CD14-positive monocyte (primary cell): ENCODE results near the gene IKBIP. TPM values are rescaled to one million over a fixed set of nuclear protein-coding genes. Genes with fewer than 3 reads are reported as not detected.

Source experiments
- DNase-seq, 3 donors: peaks; one replicate each; pipeline ENCODE4 v3.0.0-alpha.2; 2011 to 2022
- H2AFZ ChIP-seq: 2 replicates; pipeline ENCODE4 v1.6.0; 2012; ENCODE audit warnings: mild to moderate bottlenecking, low read depth, low read length, inconsistent platforms; ENCODE audit not compliant: insufficient read depth, poor library complexity, severe bottlenecking
- H3K27ac ChIP-seq, 2 donors: 1 replicate in 1 of 2; 2 replicates in 1 of 2; pipeline ENCODE4 v1.5.1; 2012 to 2013; ENCODE audit warnings: low read length in 2 of 2, control low read depth in 1 of 2, inconsistent platforms in 1 of 2, low read depth in 1 of 2, mild to moderate bottlenecking in 1 of 2
- H3K27me3 ChIP-seq, 2 donors: one replicate each; pipeline versions ENCODE4 v1.6.0 to v1.6.1; 2011 to 2013; ENCODE audit warnings: low read length in 2 of 2; ENCODE audit not compliant: control insufficient read depth in 2 of 2, insufficient read depth in 2 of 2
- H3K36me3 ChIP-seq, 2 donors: replicated peaks in 1 of 2; 1 replicate in 1 of 2; 2 replicates in 1 of 2; pipeline versions ENCODE4 v1.5.1 to v1.6.1; 2012 to 2013; ENCODE audit warnings: low read length in 2 of 2, control low read depth in 1 of 2, inconsistent platforms in 1 of 2, mild to moderate bottlenecking in 1 of 2; ENCODE audit not compliant: insufficient read depth in 2 of 2, control insufficient read depth in 1 of 2
- H3K4me1 ChIP-seq, 2 donors: 1 replicate in 1 of 2; 2 replicates in 1 of 2; pipeline versions ENCODE4 v1.5.1 to v1.6.1; 2012 to 2013; ENCODE audit warnings: low read length in 2 of 2, control low read depth in 1 of 2, inconsistent platforms in 1 of 2, mild to moderate bottlenecking in 1 of 2, moderate library complexity in 1 of 2; ENCODE audit not compliant: insufficient read depth in 2 of 2, control insufficient read depth in 1 of 2
- H3K4me2 ChIP-seq: replicated peaks from 2 replicates; pipeline ENCODE3; 2012; ENCODE audit warnings: low read length, moderate library complexity, mild to moderate bottlenecking; ENCODE audit not compliant: poor library complexity, severe bottlenecking; ENCODE audit errors: extremely low read depth
- H3K4me3 ChIP-seq, 3 experiments: fragments of 200-600 bp in 1 of 3; sonication (generic) in 1 of 3; replicated peaks in 1 of 3; 1 replicate in 2 of 3; 2 replicates in 1 of 3; pipeline ENCODE4 v1.5.1; 2011 to 2013; ENCODE audit warnings: low read length in 3 of 3, mild to moderate bottlenecking in 3 of 3, control low read depth in 2 of 3, low read depth in 2 of 3, inconsistent platforms in 1 of 3, moderate library complexity in 1 of 3
- H3K79me2 ChIP-seq: 2 replicates; pipeline ENCODE4 v1.6.0; 2012; ENCODE audit warnings: mild to moderate bottlenecking, control low read depth, inconsistent platforms, low read length, moderate library complexity; ENCODE audit not compliant: insufficient read depth
- H3K9ac ChIP-seq: 2 replicates; pipeline ENCODE4 v1.6.0; 2017; ENCODE audit warnings: low read length, mild to moderate bottlenecking; ENCODE audit not compliant: insufficient read depth, poor library complexity, severe bottlenecking
- H3K9me3 ChIP-seq, 2 donors: replicated peaks in 1 of 2; 1 replicate in 1 of 2; 2 replicates in 1 of 2; pipeline versions ENCODE4 v1.5.1 to v1.6.1; 2012 to 2013; ENCODE audit warnings: low read length in 2 of 2, control low read depth in 1 of 2; ENCODE audit not compliant: control insufficient read depth in 1 of 2, insufficient read depth in 1 of 2
- H4K20me1 ChIP-seq: 2 replicates; pipeline ENCODE4 v1.6.0; 2012; ENCODE audit warnings: mild to moderate bottlenecking, low read length, control low read depth, moderate library complexity; ENCODE audit not compliant: insufficient read depth
- H3K27ac Mint-ChIP-seq, 7 donors: one replicate each; pipeline ENCODE4 v1.8.0; 2020; ENCODE audit warnings: mild to moderate bottlenecking in 7 of 7, mixed read lengths in 7 of 7, moderate library complexity in 6 of 7, inconsistent platforms in 2 of 7
- H3K27me3 Mint-ChIP-seq, 3 donors: one replicate each; pipeline ENCODE4 v1.8.0; 2021 to 2022; ENCODE audit warnings: low read depth in 3 of 3, mild to moderate bottlenecking in 3 of 3, mixed read lengths in 3 of 3, moderate library complexity in 3 of 3, inconsistent platforms in 1 of 3
- H3K36me3 Mint-ChIP-seq, 2 donors: one replicate each; pipeline ENCODE4 v1.8.0; 2020; ENCODE audit warnings: mixed read lengths in 2 of 2, inconsistent platforms in 1 of 2, mild to moderate bottlenecking in 1 of 2
- H3K4me1 Mint-ChIP-seq: one replicate; pipeline ENCODE4 v1.8.0; 2020; ENCODE audit warnings: mild to moderate bottlenecking, mixed read lengths
- H3K4me3 Mint-ChIP-seq, 2 donors: one replicate each; pipeline ENCODE4 v1.8.0; 2020; ENCODE audit warnings: mild to moderate bottlenecking in 2 of 2, mixed read lengths in 2 of 2, moderate library complexity in 1 of 2
- H3K9me3 Mint-ChIP-seq, 7 donors: one replicate each; pipeline ENCODE4 v1.8.0; 2020 to 2022; ENCODE audit warnings: mixed read lengths in 7 of 7, mild to moderate bottlenecking in 6 of 7, moderate library complexity in 6 of 7, inconsistent platforms in 2 of 7
- WGBS: methylation state at CpG from one replicate; pipeline ENCODE4 v1.1.5; 2013; ENCODE audit warnings: missing lambda C conversion rate; ENCODE audit not compliant: insufficient coverage; 5-methylcytosine and 5-hydroxymethylcytosine counted together
- intact Hi-C, 2 donors: fragments of 100-400 bp; cut with micrococcal nuclease; formaldehyde crosslinking; loops; one replicate each; pipeline versions ENCODE4 v1.15.0 to v1.15.1; 2023
- polyA plus RNA-seq, 3 donors: library from polyadenylated mRNA; depleted of rRNA in 1 of 3; unstranded in 2 of 3; stranded (reverse) in 1 of 3; fragments of 300-500 nt in 2 of 3; fragments of >200 nt in 1 of 3; fragmentation: Illumina TruSeq in 2 of 3; gene quantifications; 1 replicate in 2 of 3; 2 replicates in 1 of 3; pipeline ENCODE4 v1.2.3, GENCODE V29; 2012 to 2021
- TF ChIP-seq, protein P1 (sequence below): fragments of 200-600 bp; IDR thresholded peaks from one replicate; pipeline ENCODE4 v1.8.0; 2022; ENCODE audit warnings: antibody characterized with exemption, mild to moderate bottlenecking

The IKBIP gene
- polyA plus RNA-seq, 3 donors, result 4.6 to 22.1 (median 18.4) TPM

DNA sequence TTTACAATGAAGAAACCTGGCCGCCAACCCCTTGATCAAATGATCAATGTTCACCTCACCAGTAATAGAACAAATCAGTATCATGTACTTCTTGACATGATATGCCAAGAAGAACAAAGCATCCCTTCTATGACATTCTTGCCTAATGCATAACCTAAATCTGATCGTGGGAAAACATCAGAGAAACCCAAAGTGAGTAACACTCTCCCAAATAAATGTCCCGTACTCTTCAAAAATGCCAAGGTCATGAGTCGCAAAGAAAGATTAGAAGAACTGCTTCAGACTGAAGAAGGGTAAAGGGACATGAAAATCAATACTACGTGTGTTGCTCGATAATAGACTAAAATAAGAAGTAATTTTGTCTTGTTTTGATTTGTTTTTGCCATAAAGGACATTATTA, 62.5 kb downstream of the IKBIP start:
- Histone ChIP-seq H3K27me3 (no peaks in the 10 kb centered on the region), H3K9me3 (no peaks in the 10 kb centered on the region), H3K79me2 (no peaks in the 10 kb centered on the region), H3K4me2 (no peak overlapping the region), H3K4me1 (no peaks in the 10 kb centered on the region), H3K36me3 (no peaks in the 10 kb centered on the region), H4K20me1 (no peaks in the 10 kb centered on the region), H3K9ac (no peak overlapping the region), H2AFZ (no peak overlapping the region), H3K4me3 (no peak overlapping the region), H3K27ac (no peak overlapping the region)
- WGBS, result 96% methylated on average over 4 of the region's 6 CpGs
- H3K27me3 Mint-ChIP-seq, result peaks cover 1 to 9% (median 8%) of the 10 kb centered on the region in 3 donors
- H3K27ac Mint-ChIP-seq, result no peak overlapping the region
- TF ChIP-seq, protein P1, sequence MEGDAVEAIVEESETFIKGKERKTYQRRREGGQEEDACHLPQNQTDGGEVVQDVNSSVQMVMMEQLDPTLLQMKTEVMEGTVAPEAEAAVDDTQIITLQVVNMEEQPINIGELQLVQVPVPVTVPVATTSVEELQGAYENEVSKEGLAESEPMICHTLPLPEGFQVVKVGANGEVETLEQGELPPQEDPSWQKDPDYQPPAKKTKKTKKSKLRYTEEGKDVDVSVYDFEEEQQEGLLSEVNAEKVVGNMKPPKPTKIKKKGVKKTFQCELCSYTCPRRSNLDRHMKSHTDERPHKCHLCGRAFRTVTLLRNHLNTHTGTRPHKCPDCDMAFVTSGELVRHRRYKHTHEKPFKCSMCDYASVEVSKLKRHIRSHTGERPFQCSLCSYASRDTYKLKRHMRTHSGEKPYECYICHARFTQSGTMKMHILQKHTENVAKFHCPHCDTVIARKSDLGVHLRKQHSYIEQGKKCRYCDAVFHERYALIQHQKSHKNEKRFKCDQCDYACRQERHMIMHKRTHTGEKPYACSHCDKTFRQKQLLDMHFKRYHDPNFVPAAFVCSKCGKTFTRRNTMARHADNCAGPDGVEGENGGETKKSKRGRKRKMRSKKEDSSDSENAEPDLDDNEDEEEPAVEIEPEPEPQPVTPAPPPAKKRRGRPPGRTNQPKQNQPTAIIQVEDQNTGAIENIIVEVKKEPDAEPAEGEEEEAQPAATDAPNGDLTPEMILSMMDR, result no peak
- intact Hi-C loops, result no loop called here
- H3K9me3 Mint-ChIP-seq, result peaks cover 0 to under 1% (median 0%) of the 10 kb centered on the region in 7 donors
- no peaks in the 10 kb centered on the region for H3K36me3 Mint-ChIP-seq
- DNase-seq, result no peak
- H3K4me1 Mint-ChIP-seq, result peaks cover 2% of the 10 kb centered on the region
- no peak overlapping the region for H3K4me3 Mint-ChIP-seq

DNA sequence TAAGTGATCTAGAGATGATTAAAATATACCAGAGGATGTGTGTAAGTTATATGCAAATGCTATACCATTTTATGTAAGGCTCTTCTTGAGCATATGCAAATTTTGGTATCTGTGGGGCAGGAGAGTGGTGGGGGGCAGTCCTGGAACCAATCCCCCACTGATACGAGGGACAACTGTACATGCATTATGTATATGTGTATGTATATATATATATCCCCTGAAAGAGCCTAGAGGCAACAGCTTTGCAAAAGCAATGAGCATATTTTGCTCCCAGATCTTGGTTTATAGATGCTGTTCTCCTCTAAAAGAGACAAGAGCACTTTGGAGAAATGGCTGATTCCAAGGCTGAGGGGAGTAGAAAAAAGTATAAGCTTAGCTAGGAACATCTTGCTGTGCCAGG, 63.5 kb downstream of the IKBIP start:
- H3K79me2 ChIP-seq, result no peaks in the 10 kb centered on the region
- no peak overlapping the region for H3K27ac ChIP-seq
- no peaks in the 10 kb centered on the region for H3K9me3 ChIP-seq
- no CpG with 5 or more reads among the region's 1 CpG for WGBS
- H3K27me3 ChIP-seq, result no peaks in the 10 kb centered on the region
- no peak overlapping the region for H3K4me3 ChIP-seq
- H4K20me1 ChIP-seq, result no peaks in the 10 kb centered on the region
- no peaks in the 10 kb centered on the region for H3K4me1 ChIP-seq
- peaks cover 1 to 9% (median 6%) of the 10 kb centered on the region in 3 donors for H3K27me3 Mint-ChIP-seq
- H2AFZ ChIP-seq, result no peak overlapping the region
- no peak overlapping the region for H3K4me3 Mint-ChIP-seq
- intact Hi-C loops, result no loop called here
- TF ChIP-seq, protein P1, result no peak
- H3K4me2 ChIP-seq, result no peak overlapping the region
- no peak overlapping the region for H3K9ac ChIP-seq
- no peak for DNase-seq
- H3K27ac Mint-ChIP-seq, result no peak overlapping the region
- H3K4me1 Mint-ChIP-seq, result peaks cover 2% of the 10 kb centered on the region
- H3K36me3 Mint-ChIP-seq, result no peaks in the 10 kb centered on the region
- no peaks in the 10 kb centered on the region for H3K36me3 ChIP-seq
- H3K9me3 Mint-ChIP-seq, result peaks cover 0 to 3% (median 0%) of the 10 kb centered on the region in 7 donors
